ENCODE measurements around the gene NCOA7.

- TF ChIP-seq EZH2 (IDR thresholded peaks at IDR 0.05) (no peak), FOXP2 (optimal IDR thresholded peaks at IDR 0.05; ENCODE audit: control extremely low read depth, extremely low read length, insufficient read depth) (no peak), POLR2AphosphoS5 (IDR thresholded peaks at IDR 0.05; ENCODE audit: borderline replicate concordance, low read depth, low read length) (no peak)
These were observed 18.9 kb downstream of the NCOA7 start for GRCh38 chr6:125809570-125810170.

All from SK-N-MC (cell line).